Activated T-helper 2 cell treated with anti-CD3 and anti-CD28 coated beads, Interferon-gamma antibody, Interleukin-2, Interleukin-4, amounts not matched to agents 10 μg/mL and 5 μg/mL and 100 μg/mL, durations not matched to agents 14 hours and 24 hours and 36 hours (primary cell): ENCODE data around the gene KCNA4. TPM values are rescaled to one million over a fixed set of nuclear protein-coding genes. Genes with fewer than 3 reads are reported as not detected.
"Not testable (repeated sequence)": the region's sequence is repeated elsewhere in the genome, so short reads cannot be mapped to it uniquely, and the experiment has no call there.

ENCODE experiments used
- DNase-seq: peaks from one replicate; pipeline ENCODE4 v3.0.0; 2021; ENCODE audit warnings: low spot score
- H3K27ac Mint-ChIP-seq: one replicate; pipeline ENCODE4 v1.8.0; 2021; ENCODE audit warnings: mixed read lengths
- H3K27me3 Mint-ChIP-seq: one replicate; pipeline ENCODE4 v1.8.0; 2021; ENCODE audit warnings: low read depth, mixed read lengths
- H3K36me3 Mint-ChIP-seq: one replicate; pipeline ENCODE4 v1.8.0; 2021; ENCODE audit warnings: low read depth, mixed read lengths
- H3K4me1 Mint-ChIP-seq: one replicate; pipeline ENCODE4 v1.8.0; 2021; ENCODE audit warnings: low read depth, mixed read lengths
- H3K4me3 Mint-ChIP-seq: one replicate; pipeline ENCODE4 v1.8.0; 2021; ENCODE audit warnings: low read depth, mild to moderate bottlenecking, moderate library complexity, mixed read lengths
- H3K9me3 Mint-ChIP-seq: one replicate; pipeline ENCODE4 v1.8.0; 2021; ENCODE audit warnings: mixed read lengths
- intact Hi-C: fragments of 100-400 bp; cut with micrococcal nuclease; formaldehyde crosslinking; loops from one replicate; pipeline ENCODE4 v1.15.1; 2023
- total RNA-seq: library from RNA; stranded (reverse); gene quantifications from 2 replicates; pipeline ENCODE4 v1.2.3, GENCODE V29; 2022

The KCNA4 gene
- total RNA-seq, 1 donor from 2014 or later, result not detected

GRCh38 chr11:29978549-29978948 is 38.3 kb downstream of the KCNA4 start:
- intact Hi-C loops, result no loop called here
- peaks cover 29% of the 10 kb centered on the region for H3K9me3 Mint-ChIP-seq
- no peak for DNase-seq
- no peaks in the 10 kb centered on the region for H3K4me1 Mint-ChIP-seq
- H3K4me3 Mint-ChIP-seq, result no peak overlapping the region
- no peak overlapping the region for H3K27ac Mint-ChIP-seq
- H3K27me3 Mint-ChIP-seq, result no peaks in the 10 kb centered on the region
- H3K36me3 Mint-ChIP-seq, result no peaks in the 10 kb centered on the region

GRCh38 chr11:29975580-29975979 is 41.2 kb downstream of the KCNA4 start:
- H3K27me3 Mint-ChIP-seq, H3K36me3 Mint-ChIP-seq, intact Hi-C loops, H3K27ac Mint-ChIP-seq, H3K4me1 Mint-ChIP-seq, DNase-seq, H3K4me3 Mint-ChIP-seq: not testable (repeated sequence)
- peaks cover 30% of the 10 kb centered on the region for H3K9me3 Mint-ChIP-seq

GRCh38 chr11:29963796-29964195 is 53.0 kb downstream of the KCNA4 start:
- Mint-ChIP-seq H3K4me3 (no peak overlapping the region), H3K4me1 (no peaks in the 10 kb centered on the region), H3K27me3 (no peaks in the 10 kb centered on the region), H3K9me3 (peaks cover 6% of the 10 kb centered on the region), H3K36me3 (no peaks in the 10 kb centered on the region), H3K27ac (no peak overlapping the region)
- intact Hi-C loops, result no loop called here
- DNase-seq, result no peak

- Mint-ChIP-seq H3K9me3 (peaks cover 6% of the 10 kb centered on the region), H3K27ac (no peak overlapping the region), H3K27me3 (no peaks in the 10 kb centered on the region), H3K4me1 (no peaks in the 10 kb centered on the region), H3K36me3 (no peaks in the 10 kb centered on the region), H3K4me3 (no peak overlapping the region)
- DNase-seq, result no peak
- intact Hi-C loops, result no loop called here
These were observed 53.8 kb downstream of the KCNA4 start for GRCh38 chr11:29963036-29963435.

GRCh38 chr11:29962243-29962642 is 54.6 kb downstream of the KCNA4 start:
- Mint-ChIP-seq H3K27ac (no peak overlapping the region), H3K4me3 (no peak overlapping the region), H3K27me3 (no peaks in the 10 kb centered on the region), H3K36me3 (no peaks in the 10 kb centered on the region), H3K9me3 (peaks cover 6% of the 10 kb centered on the region), H3K4me1 (no peaks in the 10 kb centered on the region)
- DNase-seq, result no peak
- intact Hi-C loops, result no loop called here

Other genes starting within 250 kb of the KCNA4 start
- gene FSHB, start 214.0 kb upstream of the KCNA4 start, total RNA-seq, result not detected in 2 replicates